Activated T-cell treated with anti-CD3 and anti-CD28 coated beads, Interleukin-2, amount 50 U/mL, for 24 hours (primary cell): ENCODE results near the gene ABHD17C.
"Not testable (repeated sequence)": the region's sequence is repeated elsewhere in the genome, so short reads cannot be mapped to it uniquely, and the experiment has no call there.

Experiments
- DNase-seq: peaks from one replicate; pipeline ENCODE4 v3.0.0-alpha.2; 2020
- H3K27ac Mint-ChIP-seq: 2 replicates; pipeline ENCODE4 v1.8.0; 2020; ENCODE audit warnings: mild to moderate bottlenecking, mixed read lengths
- H3K27me3 Mint-ChIP-seq: 2 replicates; pipeline ENCODE4 v1.8.0; 2020; ENCODE audit warnings: mixed read lengths
- H3K36me3 Mint-ChIP-seq: 2 replicates; pipeline ENCODE4 v1.8.0; 2020; ENCODE audit warnings: low read depth, mixed read lengths
- H3K4me1 Mint-ChIP-seq: 2 replicates; pipeline ENCODE4 v1.8.0; 2020; ENCODE audit warnings: low read depth, mixed read lengths
- H3K4me3 Mint-ChIP-seq: 2 replicates; pipeline ENCODE4 v1.8.0; 2020; ENCODE audit warnings: mild to moderate bottlenecking, moderate library complexity, mixed read lengths
- H3K9me3 Mint-ChIP-seq: 2 replicates; pipeline ENCODE4 v1.8.0; 2020; ENCODE audit warnings: mixed read lengths

ABHD17C gene

GRCh38 chr15:80695099-80695910, at the start of gene ABHD17C:
Gene ABHD17C, plus strand, starts transcription at chr15:80695310. Its CDS starts 120 bp downstream, at chr15:80695430.
- peak; percentile 75 for DNase-seq
- Mint-ChIP-seq H3K4me3 (peak within 1 kb of the TSS; percentile 85), H3K4me1 (peaks cover 25% of the 10 kb centered on the region), H3K27ac (peak within 1 kb of the TSS; percentile 86), H3K27me3 (peaks cover 23% of the 10 kb centered on the region), H3K36me3 (peaks cover 6% of the 10 kb centered on the region), H3K9me3 (no peaks in the 10 kb centered on the region)

- Mint-ChIP-seq H3K9me3 (peaks cover 7% of the 10 kb centered on the region), H3K4me3 (no peak overlapping the region)
Measured at GRCh38 chr15:80645494-80646065, 49.5 kb upstream of the ABHD17C start.

GRCh38 chr15:80647424-80647823, 47.7 kb upstream of the ABHD17C start:
- H3K36me3 Mint-ChIP-seq, DNase-seq, H3K4me3 Mint-ChIP-seq, H3K4me1 Mint-ChIP-seq, H3K27ac Mint-ChIP-seq, H3K9me3 Mint-ChIP-seq: not testable (repeated sequence)
- H3K27me3 Mint-ChIP-seq: peaks cover 20% of the 10 kb centered on the region

More at GRCh38 chr15:80645494-80646065, 49.5 kb upstream of the ABHD17C start:
- Mint-ChIP-seq H3K27me3 (peaks cover 20% of the 10 kb centered on the region), H3K27ac (no peak overlapping the region), H3K36me3 (no peaks in the 10 kb centered on the region), H3K4me1 (no peaks in the 10 kb centered on the region)
- DNase-seq: no peak

GRCh38 chr15:80654299-80654698, 40.8 kb upstream of the ABHD17C start:
- no peak for DNase-seq
- Mint-ChIP-seq H3K4me1 (no peaks in the 10 kb centered on the region), H3K27ac (no peak overlapping the region), H3K27me3 (peaks cover 31% of the 10 kb centered on the region), H3K36me3 (no peaks in the 10 kb centered on the region), H3K9me3 (peaks cover 6% of the 10 kb centered on the region), H3K4me3 (no peak overlapping the region)

GRCh38 chr15:80659375-80659774, 35.7 kb upstream of the ABHD17C start:
- no peak for DNase-seq
- Mint-ChIP-seq H3K9me3 (no peaks in the 10 kb centered on the region), H3K27me3 (peaks cover 56% of the 10 kb centered on the region), H3K36me3 (no peaks in the 10 kb centered on the region), H3K4me3 (no peak overlapping the region), H3K27ac (no peak overlapping the region), H3K4me1 (no peaks in the 10 kb centered on the region)

GRCh38 chr15:80660119-80660518, 35.0 kb upstream of the ABHD17C start:
- no peaks in the 10 kb centered on the region for H3K4me1 Mint-ChIP-seq
- no peak for DNase-seq
- no peaks in the 10 kb centered on the region for H3K9me3 Mint-ChIP-seq
- H3K4me3 Mint-ChIP-seq: no peak overlapping the region
- H3K27ac Mint-ChIP-seq: no peak overlapping the region
- H3K27me3 Mint-ChIP-seq: peaks cover 49% of the 10 kb centered on the region
- H3K36me3 Mint-ChIP-seq: no peaks in the 10 kb centered on the region

- Mint-ChIP-seq H3K4me1 (no peaks in the 10 kb centered on the region), H3K9me3 (no peaks in the 10 kb centered on the region), H3K27ac (no peak overlapping the region), H3K27me3 (peaks cover 39% of the 10 kb centered on the region), H3K36me3 (no peaks in the 10 kb centered on the region), H3K4me3 (no peak overlapping the region)
- no peak for DNase-seq
Measured at GRCh38 chr15:80662129-80662528, 33.0 kb upstream of the ABHD17C start.

- Mint-ChIP-seq H3K4me3 (no peak overlapping the region), H3K27ac (no peak overlapping the region), H3K4me1 (no peaks in the 10 kb centered on the region), H3K36me3 (no peaks in the 10 kb centered on the region), H3K9me3 (no peaks in the 10 kb centered on the region), H3K27me3 (peaks cover 37% of the 10 kb centered on the region)
- DNase-seq: no peak
Measured at GRCh38 chr15:80662757-80663553, 32.2 kb upstream of the ABHD17C start.

- H3K36me3 Mint-ChIP-seq: no peaks in the 10 kb centered on the region
- peaks cover 29% of the 10 kb centered on the region for H3K27me3 Mint-ChIP-seq
- no peaks in the 10 kb centered on the region for H3K9me3 Mint-ChIP-seq
- no peak overlapping the region for H3K4me3 Mint-ChIP-seq
- no peak for DNase-seq
- H3K4me1 Mint-ChIP-seq: no peaks in the 10 kb centered on the region
- no peak overlapping the region for H3K27ac Mint-ChIP-seq
Measured at GRCh38 chr15:80665151-80665550, 30.0 kb upstream of the ABHD17C start.

GRCh38 chr15:80667936-80668335, 27.2 kb upstream of the ABHD17C start:
- no peaks in the 10 kb centered on the region for H3K4me1 Mint-ChIP-seq
- no peak overlapping the region for H3K27ac Mint-ChIP-seq
- no peak for DNase-seq
- peaks cover 22% of the 10 kb centered on the region for H3K27me3 Mint-ChIP-seq
- no peaks in the 10 kb centered on the region for H3K36me3 Mint-ChIP-seq
- no peak overlapping the region for H3K4me3 Mint-ChIP-seq
- no peaks in the 10 kb centered on the region for H3K9me3 Mint-ChIP-seq

GRCh38 chr15:80668546-80669236, 26.4 kb upstream of the ABHD17C start:
- Mint-ChIP-seq H3K27me3 (peaks cover 19% of the 10 kb centered on the region), H3K27ac (no peak overlapping the region), H3K36me3 (no peaks in the 10 kb centered on the region), H3K9me3 (no peaks in the 10 kb centered on the region), H3K4me3 (no peak overlapping the region), H3K4me1 (no peaks in the 10 kb centered on the region)
- no peak for DNase-seq

GRCh38 chr15:80669663-80670273, 25.3 kb upstream of the ABHD17C start:
- Mint-ChIP-seq H3K27me3 (peaks cover 21% of the 10 kb centered on the region), H3K36me3 (no peaks in the 10 kb centered on the region), H3K27ac (no peak overlapping the region), H3K9me3 (no peaks in the 10 kb centered on the region), H3K4me1 (no peaks in the 10 kb centered on the region), H3K4me3 (no peak overlapping the region)
- DNase-seq: no peak

GRCh38 chr15:80673561-80674244, 21.4 kb upstream of the ABHD17C start:
- Mint-ChIP-seq H3K27ac (no peak overlapping the region), H3K27me3 (peaks cover 42% of the 10 kb centered on the region), H3K9me3 (no peaks in the 10 kb centered on the region), H3K4me1 (no peaks in the 10 kb centered on the region), H3K4me3 (no peak overlapping the region), H3K36me3 (no peaks in the 10 kb centered on the region)
- DNase-seq: no peak
